H1 (cell line): ENCODE measurements around the gene COX17. TPM values are rescaled to one million over a fixed set of nuclear protein-coding genes. Genes with fewer than 3 reads are reported as not detected.

Source experiments
- CTCF ChIA-PET: fragments of 300-600 bp; sonication (Branson Sonifier 250); formaldehyde crosslinking; loops from one replicate; lab custom pipeline; 2021; ENCODE audit not compliant: partially characterized antibody; lab: Charles Lee
- POLR2A ChIA-PET: fragments of 300-600 bp; sonication (Branson Sonifier 250); formaldehyde crosslinking; loops from one replicate; lab custom pipeline; 2021; ENCODE audit warnings: inconsistent platforms; ENCODE audit not compliant: partially characterized antibody; lab: Charles Lee
- DNase-seq, 2 experiments: peaks; one replicate each; pipeline versions ENCODE4 v3.0.0 to v3.0.0-alpha.2; 2010 to 2022; ENCODE audit warnings: low spot score in 2 of 2, low read depth in 1 of 2, mixed read lengths in 1 of 2
- FAIRE-seq: peaks from 2 replicates; lab custom pipeline; 2011; peaks lifted over from hg19 to GRCh38; lab: Jason Lieb, UNC
- H2AFZ ChIP-seq: 2 replicates; pipeline ENCODE4 v1.8.1; 2012; ENCODE audit warnings: low read length, inconsistent platforms
- H2AK5ac ChIP-seq: 2 replicates; pipeline ENCODE4 v1.6.1; 2013; ENCODE audit warnings: low read depth, low read length
- H2BK120ac ChIP-seq: replicated peaks from 2 replicates; pipeline ENCODE3; 2013; ENCODE audit warnings: low read depth, low read length, inconsistent platforms
- H2BK12ac ChIP-seq: 2 replicates; pipeline ENCODE4 v1.6.1; 2013; ENCODE audit warnings: low read depth, low read length
- H2BK15ac ChIP-seq: 2 replicates; pipeline ENCODE4 v1.6.1; 2013; ENCODE audit warnings: low read length
- H2BK20ac ChIP-seq: 2 replicates; pipeline ENCODE4 v1.6.1; 2013; ENCODE audit warnings: low read length
- H2BK5ac ChIP-seq: 2 replicates; pipeline ENCODE4 v1.6.1; 2013; ENCODE audit warnings: low read depth, low read length
- H3K14ac ChIP-seq: 2 replicates; pipeline ENCODE4 v1.6.1; 2013; ENCODE audit warnings: inconsistent platforms; ENCODE audit not compliant: insufficient read length
- H3K18ac ChIP-seq: 2 replicates; pipeline ENCODE4 v1.6.1; 2013; ENCODE audit warnings: low read length; ENCODE audit errors: extremely low read depth
- H3K23ac ChIP-seq: 2 replicates; pipeline ENCODE4 v1.6.1; 2013; ENCODE audit warnings: inconsistent platforms; ENCODE audit not compliant: insufficient read length
- H3K23me2 ChIP-seq: 2 replicates; pipeline ENCODE4 v1.6.1; 2013; ENCODE audit warnings: low read depth, low read length
- H3K27ac ChIP-seq: 2 replicates; pipeline ENCODE4 v1.6.1; 2011; ENCODE audit warnings: low read depth, low read length, inconsistent platforms
- H3K27me3 ChIP-seq, 4 experiments: replicated peaks in 1 of 4; 1 replicate in 1 of 4; 2 replicates in 3 of 4; pipeline versions ENCODE4 v1.6.1 to v1.8.1; 2011 to 2013; ENCODE audit warnings: low read length in 3 of 4, mild to moderate bottlenecking in 3 of 4, inconsistent platforms in 2 of 4, mixed read lengths in 2 of 4, moderate library complexity in 1 of 4; ENCODE audit not compliant: control insufficient read depth in 3 of 4, insufficient read depth in 3 of 4; ENCODE audit errors: extremely low read depth in 1 of 4
- H3K36me3 ChIP-seq, 4 experiments: 2 replicates each; pipeline versions ENCODE4 v1.6.1 to v1.8.1; 2011 to 2013; ENCODE audit warnings: mild to moderate bottlenecking in 4 of 4, low read length in 3 of 4, moderate library complexity in 2 of 4, control low read depth in 1 of 4, inconsistent platforms in 1 of 4; ENCODE audit not compliant: insufficient read depth in 4 of 4, control insufficient read depth in 2 of 4
- H3K4ac ChIP-seq: replicated peaks from 2 replicates; pipeline ENCODE3; 2013; ENCODE audit warnings: low read length, low read depth, mixed read lengths, inconsistent platforms; ENCODE audit not compliant: insufficient read length
- H3K4me1 ChIP-seq, 4 experiments: replicated peaks in 1 of 4; 1 replicate in 1 of 4; 2 replicates in 3 of 4; pipeline versions ENCODE4 v1.6.1 to v1.8.1; 2011 to 2013; ENCODE audit warnings: low read length in 3 of 4, inconsistent platforms in 2 of 4, mixed read lengths in 1 of 4; ENCODE audit not compliant: insufficient read depth in 4 of 4, control insufficient read depth in 3 of 4
- H3K4me2 ChIP-seq, 2 experiments: 2 replicates each; pipeline versions ENCODE4 v1.6.1 to v1.8.1; 2011 to 2013; ENCODE audit warnings: low read depth in 2 of 2, low read length in 2 of 2, control low read depth in 1 of 2, inconsistent platforms in 1 of 2, mild to moderate bottlenecking in 1 of 2; ENCODE audit not compliant: insufficient read depth in 1 of 2
- H3K4me3 ChIP-seq, 4 experiments: fragments of 200-600, 300-600 bp in 1 of 4; sonication (generic), shearing (Covaris generic), sonication (Bioruptor Twin) in 1 of 4; 2 replicates each; pipeline versions ENCODE4 v1.5.1 to v1.8.1; 2011 to 2016; ENCODE audit warnings: low read length in 4 of 4, low read depth in 3 of 4, control low read depth in 2 of 4, inconsistent platforms in 2 of 4, mild to moderate bottlenecking in 2 of 4, mixed read lengths in 1 of 4, moderate library complexity in 1 of 4; ENCODE audit not compliant: insufficient read depth in 2 of 4; ENCODE audit errors: extremely low read depth in 1 of 4
- H3K56ac ChIP-seq: replicated peaks from 2 replicates; pipeline ENCODE3; 2013; ENCODE audit warnings: low read depth, mild to moderate bottlenecking, mixed read lengths, low read length, inconsistent platforms; ENCODE audit not compliant: insufficient read length
- H3K79me1 ChIP-seq: 2 replicates; pipeline ENCODE4 v1.6.1; 2013; ENCODE audit warnings: low read depth, low read length, control low read depth
- H3K79me2 ChIP-seq, 2 experiments: 2 replicates each; pipeline versions ENCODE4 v1.6.1 to v1.8.1; 2012 to 2013; ENCODE audit warnings: low read length in 2 of 2, mild to moderate bottlenecking in 2 of 2, inconsistent platforms in 1 of 2; ENCODE audit not compliant: insufficient read depth in 2 of 2, control insufficient read depth in 1 of 2
- H3K9ac ChIP-seq, 4 experiments: replicated peaks in 1 of 4; 1 replicate in 1 of 4; 2 replicates in 3 of 4; pipeline versions ENCODE4 v1.6.1 to v1.8.1; 2011 to 2013; ENCODE audit warnings: low read depth in 3 of 4, low read length in 3 of 4, control low read depth in 2 of 4, mild to moderate bottlenecking in 2 of 4, moderate library complexity in 2 of 4, inconsistent platforms in 1 of 4; ENCODE audit errors: extremely low read depth in 1 of 4
- H3K9me3 ChIP-seq, 2 experiments: 2 replicates each; pipeline versions ENCODE4 v1.6.1 to v1.8.1; 2012 to 2013; ENCODE audit warnings: mild to moderate bottlenecking in 2 of 2, moderate library complexity in 2 of 2, control low read depth in 1 of 2, inconsistent platforms in 1 of 2, low read depth in 1 of 2, low read length in 1 of 2, mixed read lengths in 1 of 2; ENCODE audit not compliant: insufficient read depth in 2 of 2
- H4K20me1 ChIP-seq, 2 experiments: replicated peaks in 1 of 2; 2 replicates each; pipeline versions ENCODE3 to v1.8.1; 2011 to 2013; ENCODE audit warnings: inconsistent platforms in 2 of 2, low read length in 2 of 2, mild to moderate bottlenecking in 1 of 2; ENCODE audit not compliant: insufficient read depth in 2 of 2, control insufficient read depth in 1 of 2
- H4K5ac ChIP-seq: 2 replicates; pipeline ENCODE4 v1.6.1; 2013; ENCODE audit warnings: low read length, low read depth, mixed read lengths, inconsistent platforms; ENCODE audit not compliant: insufficient read length
- H4K8ac ChIP-seq: 2 replicates; pipeline ENCODE4 v1.8.0; 2013; ENCODE audit warnings: mild to moderate bottlenecking, moderate library complexity, low read length, inconsistent platforms; ENCODE audit not compliant: insufficient read depth; ENCODE audit errors: extremely low read depth
- H4K91ac ChIP-seq: replicated peaks from 2 replicates; pipeline ENCODE3; 2013; ENCODE audit warnings: low read length, mixed read lengths, inconsistent platforms; ENCODE audit not compliant: insufficient read length
- CBX5 ChIP-seq: fragments of 300-800, 300-1000 bp; sonication (generic); IDR thresholded peaks from 2 replicates; pipeline ENCODE4 v1.7.1; 2016; ENCODE audit warnings: antibody characterized with exemption, low read length, low read depth
- CTBP2 ChIP-seq: IDR thresholded peaks from 2 replicates; pipeline ENCODE4 v1.7.0; 2011; ENCODE audit warnings: borderline replicate concordance, mild to moderate bottlenecking, moderate library complexity, mixed read lengths, low read length; ENCODE audit not compliant: insufficient read depth, insufficient read length
- E2F6 ChIP-seq: IDR thresholded peaks from 2 replicates; pipeline ENCODE4 v1.6.1; 2012; ENCODE audit warnings: inconsistent platforms
- FOSL1 ChIP-seq: IDR thresholded peaks from 2 replicates; pipeline ENCODE4 v1.6.1; 2011; ENCODE audit warnings: mild to moderate bottlenecking, low read depth, low read length, moderate library complexity; ENCODE audit not compliant: insufficient read depth
- MAX ChIP-seq: IDR thresholded peaks from 2 replicates; pipeline ENCODE4 v1.6.1; 2012; ENCODE audit warnings: inconsistent platforms
- PHF8 ChIP-seq: fragments of 200-600 bp; sonication (generic); conservative IDR thresholded peaks from 2 replicates; pipeline ENCODE4 v1.7.1; 2012; ENCODE audit warnings: low read depth, mild to moderate bottlenecking, inconsistent platforms, low read length, moderate library complexity
- WGBS, 2 experiments: shearing (Covaris generic) in 1 of 2; methylation state at CpG; one replicate each; pipeline versions ENCODE4 v1.1.6 to v1.1.7; 2013 to 2015; ENCODE audit warnings: low lambda C conversion rate in 2 of 2, mixed read lengths in 2 of 2, inconsistent platforms in 1 of 2, low coverage in 1 of 2, missing lambda C conversion rate in 1 of 2; ENCODE audit not compliant: insufficient replicate concordance in 2 of 2, insufficient coverage in 1 of 2, insufficient read length in 1 of 2; ENCODE audit errors: extremely low coverage in 1 of 2, missing lambda C conversion rate in 1 of 2; 5-methylcytosine and 5-hydroxymethylcytosine counted together
- polyA plus RNA-seq, 7 experiments: library from polyadenylated mRNA; depleted of rRNA in 3 of 7; stranded (reverse) in 5 of 7; unstranded in 2 of 7; fragments of >200 nt in 5 of 7; fragments of 200-250 nt in 2 of 7; gene quantifications; 1 replicate in 5 of 7; 2 replicates in 1 of 7; 4 replicates in 1 of 7; pipeline versions ENCODE4 v1.2.1 to v1.2.3, GENCODE V29; 2011 to 2013; ENCODE audit warnings: missing spikeins in 2 of 7, mixed read lengths in 2 of 7
- total RNA-seq: library from RNA; stranded (reverse); fragmentation: NEBNext Ultra II Directional; extraction: Animal tissue kit (Norgen Biotek cat#: 25700); gene quantifications from 2 replicates; pipeline ENCODE4 v1.2.1, GENCODE V29; 2021

The COX17 gene
- total and polyA plus RNA-seq, 2 of the 8 experiments (the other 6 are each of a cell fraction or from before 2014, with no cell fraction given) = 34.2 to 43.0 TPM

- Histone ChIP-seq H3K9me3 (no peaks in the 10 kb centered on the region), H2BK5ac (no peak overlapping the region), H4K20me1 (no peaks in the 10 kb centered on the region), H4K8ac (no peak overlapping the region), H2BK20ac (no peak overlapping the region), H3K4me1 (peaks cover 0 to 6% (median 1%) of the 10 kb centered on the region in 4 experiments; a peak in 2 of 7 replicates), H3K36me3 (no peaks in the 10 kb centered on the region), H3K27ac (no peak overlapping the region), H3K23me2 (no peaks in the 10 kb centered on the region), H3K27me3 (no peaks in the 10 kb centered on the region), H3K79me2 (no peaks in the 10 kb centered on the region), H3K18ac (no peak overlapping the region), H3K4me3 (no peak overlapping the region), H3K23ac (no peak overlapping the region), H4K91ac (no peak overlapping the region), H2BK15ac (no peak overlapping the region), H2AK5ac (no peak overlapping the region), H3K9ac (no peak overlapping the region), H3K56ac (no peak overlapping the region), H3K4me2 (no peak overlapping the region), H3K4ac (no peak overlapping the region), H2AFZ (0 out of 2 replicates have a peak overlapping the region, but pooled peaks have one; percentile 74), H2BK12ac (no peak overlapping the region), H4K5ac (no peak overlapping the region), H3K14ac (no peak overlapping the region), H3K79me1 (no peaks in the 10 kb centered on the region), H2BK120ac (no peak overlapping the region)
- 88% methylated on average over 4 of the region's 4 CpGs; no CpG with 5 or more reads in 1 of the 2 experiments for WGBS, 2 experiments
- ChIA-PET CTCF (interaction anchor here (0.7 to 2.0 kb wide), 3 partner anchors 9 to 28 kb away, joined by 3 to 12 read pairs (median 4); no protein-coding TSS in a partner anchor), POLR2A (no interaction called here)
- TF ChIP-seq PHF8 = no peak
- no peak for TF ChIP-seq MAX
- TF ChIP-seq CBX5 = no peak
- TF ChIP-seq E2F6 = no peak
- no peak for TF ChIP-seq CTBP2
- TF ChIP-seq FOSL1 = no peak
- FAIRE-seq (no peak), DNase-seq (no peak)
These were observed 48.8 kb downstream of the COX17 start for GRCh38 chr3:119628390-119628789.
